ENCODE results near the gene LSAMP. TPM values are rescaled to one million over a fixed set of nuclear protein-coding genes. Genes with fewer than 3 reads are reported as not detected.

LSAMP gene
- total RNA-seq, 1 experiment from 2014 or later, result 0.90 TPM

- Histone ChIP-seq H3K23me2 (ENCODE audit: insufficient read length, low read depth, low read length, poor library complexity, severe bottlenecking) (no peaks in the 10 kb centered on the region), H3K56ac (ENCODE audit: insufficient read length, low read depth, low read length) (no peak overlapping the region), H3K9me3 (ENCODE audit: control insufficient read depth, low read depth, low read length) (no peaks in the 10 kb centered on the region), H2AFZ (ENCODE audit: low read length) (no peak overlapping the region), H3T11ph (ENCODE audit: low read length) (no peak overlapping the region), H3K4me2 (ENCODE audit: insufficient read depth, insufficient read length, low read length) (no peak overlapping the region), H4K5ac (ENCODE audit: insufficient read length, low read depth, low read length) (no peak overlapping the region), H3K79me2 (ENCODE audit: insufficient read depth, low read length) (no peaks in the 10 kb centered on the region), H3K9ac (ENCODE audit: extremely low read depth, insufficient read length, low read length) (no peak overlapping the region), H2BK12ac (ENCODE audit: insufficient read length, low read depth, low read length) (no peak overlapping the region), H3K27ac (ENCODE audit: insufficient read length, low read depth, low read length) (no peak overlapping the region), H3K18ac (ENCODE audit: insufficient read length, low read depth, low read length) (no peak overlapping the region), H3K23ac (ENCODE audit: insufficient read length, low read depth, low read length) (no peak overlapping the region), H2BK120ac (ENCODE audit: low read depth, low read length, poor library complexity, severe bottlenecking) (no peak overlapping the region), H3K4me1 (ENCODE audit: insufficient read depth, low read length) (no peaks in the 10 kb centered on the region), H2BK15ac (ENCODE audit: low read depth, low read length) (no peak overlapping the region), H2BK5ac (ENCODE audit: insufficient read length, low read length) (no peak overlapping the region), H4K8ac (replicated peaks; ENCODE audit: insufficient read length, low read depth, low read length) (no peak overlapping the region), H4K20me1 (ENCODE audit: control insufficient read depth, insufficient read depth, insufficient read length) (no peaks in the 10 kb centered on the region), H2AK5ac (ENCODE audit: insufficient read length, low read length) (no peak overlapping the region), H2BK20ac (ENCODE audit: low read depth, low read length, poor library complexity, severe bottlenecking) (no peak overlapping the region), H4K91ac (ENCODE audit: insufficient read length, low read depth, low read length) (no peak overlapping the region), H3K27me3 (ENCODE audit: insufficient read depth, low read length) (no peaks in the 10 kb centered on the region), H3K14ac (ENCODE audit: insufficient read depth, low read length) (no peak overlapping the region), H3K4ac (ENCODE audit: low read depth, low read length) (no peak overlapping the region), H3K79me1 (ENCODE audit: insufficient read depth, low read depth, low read length, poor library complexity, severe bottlenecking) (no peaks in the 10 kb centered on the region)
- H3K27me3 Mint-ChIP-seq (ENCODE audit: low read depth), result no peaks in the 10 kb centered on the region
- WGBS (ENCODE audit: extremely low coverage, insufficient read length, low lambda C conversion rate), result no CpG with 5 or more reads among the region's 2 CpGs
- no peak for TF ChIP-seq CTCF (conservative IDR thresholded peaks at IDR 0.05)
- DNase-seq, result no peak
- H3K27ac Mint-ChIP-seq, result no peak overlapping the region
- no peaks in the 10 kb centered on the region; a peak in 1 of 5 replicates for H3K9me3 Mint-ChIP-seq
- no peak overlapping the region for H3K4me3 Mint-ChIP-seq
- peaks cover 10 to 25% of the 10 kb centered on the region in 2 experiments for H3K4me1 Mint-ChIP-seq
- H3K36me3 Mint-ChIP-seq (ENCODE audit: insufficient read depth in 1 of 3, low read depth in 3 of 3), result no peaks in the 10 kb centered on the region
Measured at GRCh38 chr3:116127464-116127863, 317.8 kb downstream of the LSAMP start.
